Fibroblast of pulmonary artery (primary cell): ENCODE results near the gene SEMA6C.
A peak's percentile ranks its signal among the peaks of the same experiment; 100 is the strongest.

Experiments used
- DNase-seq: peaks from one replicate; pipeline ENCODE4 v3.0.0-alpha.2; 2010; ENCODE audit warnings: low read depth
- H3K4me3 ChIP-seq: replicated peaks from 2 replicates; pipeline ENCODE4 v1.5.1; 2011; ENCODE audit warnings: low read depth, mild to moderate bottlenecking, control low read depth, low read length, moderate library complexity
- CTCF ChIP-seq: IDR thresholded peaks from 2 replicates; pipeline ENCODE4 v1.5.1; 2011; ENCODE audit warnings: mild to moderate bottlenecking, control low read depth, low read length, inconsistent platforms; ENCODE audit errors: missing control alignments

Gene SEMA6C

GRCh38 chr1:151134991-151135390 is 11.4 kb downstream of the SEMA6C start:
- DNase-seq, result no peak
- TF ChIP-seq CTCF, result no peak
- H3K4me3 ChIP-seq, result no peak overlapping the region

- H3K4me3 ChIP-seq, result no peak overlapping the region
These were observed 12.0 kb downstream of the SEMA6C start for GRCh38 chr1:151134396-151134795.

GRCh38 chr1:151133018-151133806 is 13.2 kb downstream of the SEMA6C start:
- DNase-seq, result peak; percentile 35
- no peak for TF ChIP-seq CTCF
- H3K4me3 ChIP-seq, result no peak overlapping the region

More at GRCh38 chr1:151134396-151134795, 12.0 kb downstream of the SEMA6C start:
- DNase-seq, result no peak
- no peak for TF ChIP-seq CTCF

- H3K4me3 ChIP-seq, result no peak overlapping the region
- TF ChIP-seq CTCF, result no peak
- no peak for DNase-seq
These were observed 14.0 kb downstream of the SEMA6C start for GRCh38 chr1:151132335-151133017.

- DNase-seq, result no peak
- TF ChIP-seq CTCF, result no peak
- peak overlapping the region; percentile 17 for H3K4me3 ChIP-seq
These were observed 14.6 kb downstream of the SEMA6C start for GRCh38 chr1:151131701-151132334.

GRCh38 chr1:151130987-151131586 is 15.3 kb downstream of the SEMA6C start:
- peak; percentile 72 for DNase-seq
- H3K4me3 ChIP-seq, result peak overlapping the region; percentile 17
- TF ChIP-seq CTCF, result no peak
